Jurkat, Clone E6-1 (cell line): ENCODE results near the gene KRT8.

Source experiments
- DNase-seq: peaks from one replicate; pipeline ENCODE4 v3.0.0-alpha.2; 2011; ENCODE audit warnings: low read depth, low spot score
- H3K4me3 ChIP-seq: 2 replicates; pipeline ENCODE4 v1.5.1; 2011; ENCODE audit warnings: mild to moderate bottlenecking, low read length, control low read depth, moderate library complexity

The KRT8 gene

GRCh38 chr12:52879394-52880351 lies 25.2 kb downstream of the KRT8 start:
- H3K4me3 ChIP-seq, result peak overlapping the region; percentile 46
- DNase-seq, result peak; percentile 54

GRCh38 chr12:52878507-52879393 lies 26.1 kb downstream of the KRT8 start:
- no peak for DNase-seq
- no peak overlapping the region for H3K4me3 ChIP-seq

GRCh38 chr12:52877242-52877641 lies 27.6 kb downstream of the KRT8 start:
- DNase-seq, result no peak
- no peak overlapping the region for H3K4me3 ChIP-seq

- H3K4me3 ChIP-seq, result no peak overlapping the region
- no peak for DNase-seq
These were observed 28.5 kb downstream of the KRT8 start for GRCh38 chr12:52876372-52876771.

- no peak for DNase-seq
- H3K4me3 ChIP-seq, result no peak overlapping the region
These were observed 30.1 kb downstream of the KRT8 start for GRCh38 chr12:52874573-52875435.

GRCh38 chr12:52873832-52874572 lies 30.9 kb downstream of the KRT8 start:
- no peak for DNase-seq
- no peak overlapping the region for H3K4me3 ChIP-seq

GRCh38 chr12:52873513-52873831 lies 31.4 kb downstream of the KRT8 start:
- no peak overlapping the region for H3K4me3 ChIP-seq

GRCh38 chr12:52872644-52873389 lies 32.1 kb downstream of the KRT8 start:
- H3K4me3 ChIP-seq, result no peak overlapping the region
- no peak for DNase-seq

More at GRCh38 chr12:52873513-52873831, 31.4 kb downstream of the KRT8 start:
- no peak for DNase-seq

- H3K4me3 ChIP-seq, result no peak overlapping the region
- DNase-seq, result no peak
These were observed 33.4 kb downstream of the KRT8 start for GRCh38 chr12:52871291-52872039.

GRCh38 chr12:52870361-52871290 lies 34.2 kb downstream of the KRT8 start:
- H3K4me3 ChIP-seq, result no peak overlapping the region
- DNase-seq, result no peak

- peak; percentile 53 for DNase-seq
- H3K4me3 ChIP-seq, result no peak overlapping the region
These were observed 37.2 kb downstream of the KRT8 start for GRCh38 chr12:52867642-52868041.

GRCh38 chr12:52867152-52867551 lies 37.7 kb downstream of the KRT8 start:
- H3K4me3 ChIP-seq, result no peak overlapping the region
- no peak for DNase-seq

- H3K4me3 ChIP-seq, result no peak overlapping the region
- DNase-seq, result no peak
These were observed 39.6 kb downstream of the KRT8 start for GRCh38 chr12:52865090-52865944.

GRCh38 chr12:52862023-52862422 lies 42.9 kb downstream of the KRT8 start:
- DNase-seq, result no peak
- H3K4me3 ChIP-seq, result no peak overlapping the region

GRCh38 chr12:52861511-52861910 lies 43.4 kb downstream of the KRT8 start:
- H3K4me3 ChIP-seq, result no peak overlapping the region

More at GRCh38 chr12:52861511-52861910, 43.4 kb downstream of the KRT8 start:
- DNase-seq, result no peak
